GM19467 (cell line): Measurements from ENCODE around the gene STPG3.

Experiments
- ATAC-seq: cut with Tn5 transposase; IDR thresholded peaks from one replicate; pipeline ENCODE4 v1.9.1; 2021; ENCODE audit warnings: mild to moderate bottlenecking, moderate library complexity; ENCODE audit not compliant: unreplicated experiment

Gene STPG3

DNA sequence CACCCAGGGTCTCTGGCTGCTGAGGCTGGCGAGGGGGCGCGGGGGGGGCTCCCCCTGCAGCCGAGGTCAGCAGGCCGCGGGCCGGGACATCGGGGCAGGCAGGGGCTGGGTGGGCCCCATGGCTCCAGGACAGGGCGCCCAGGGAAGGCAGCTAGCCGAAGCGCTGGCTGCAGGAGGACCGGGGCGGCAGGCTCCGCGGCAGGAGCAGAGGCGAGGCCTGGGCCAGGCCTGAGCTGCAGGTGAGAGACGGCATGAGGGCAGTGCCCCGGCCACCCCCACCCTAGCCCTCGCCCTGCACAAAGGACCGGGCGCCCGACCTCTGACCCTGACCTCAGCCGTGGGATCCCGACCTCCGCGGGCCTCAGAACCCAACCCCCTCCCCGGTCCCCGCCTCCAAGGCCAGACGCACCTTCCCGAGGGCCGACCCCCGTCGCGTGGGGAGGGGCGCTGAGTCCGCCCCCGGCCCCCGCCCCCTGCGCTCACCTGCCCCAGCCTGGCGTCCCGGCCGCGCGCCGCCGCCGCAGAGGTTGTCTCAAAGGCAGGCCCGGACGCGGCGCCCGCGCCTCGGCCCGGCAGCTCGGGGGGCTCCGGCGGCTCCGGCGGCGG lies 29.5 kb upstream of the STPG3 start:
- ATAC-seq, result no peak

DNA sequence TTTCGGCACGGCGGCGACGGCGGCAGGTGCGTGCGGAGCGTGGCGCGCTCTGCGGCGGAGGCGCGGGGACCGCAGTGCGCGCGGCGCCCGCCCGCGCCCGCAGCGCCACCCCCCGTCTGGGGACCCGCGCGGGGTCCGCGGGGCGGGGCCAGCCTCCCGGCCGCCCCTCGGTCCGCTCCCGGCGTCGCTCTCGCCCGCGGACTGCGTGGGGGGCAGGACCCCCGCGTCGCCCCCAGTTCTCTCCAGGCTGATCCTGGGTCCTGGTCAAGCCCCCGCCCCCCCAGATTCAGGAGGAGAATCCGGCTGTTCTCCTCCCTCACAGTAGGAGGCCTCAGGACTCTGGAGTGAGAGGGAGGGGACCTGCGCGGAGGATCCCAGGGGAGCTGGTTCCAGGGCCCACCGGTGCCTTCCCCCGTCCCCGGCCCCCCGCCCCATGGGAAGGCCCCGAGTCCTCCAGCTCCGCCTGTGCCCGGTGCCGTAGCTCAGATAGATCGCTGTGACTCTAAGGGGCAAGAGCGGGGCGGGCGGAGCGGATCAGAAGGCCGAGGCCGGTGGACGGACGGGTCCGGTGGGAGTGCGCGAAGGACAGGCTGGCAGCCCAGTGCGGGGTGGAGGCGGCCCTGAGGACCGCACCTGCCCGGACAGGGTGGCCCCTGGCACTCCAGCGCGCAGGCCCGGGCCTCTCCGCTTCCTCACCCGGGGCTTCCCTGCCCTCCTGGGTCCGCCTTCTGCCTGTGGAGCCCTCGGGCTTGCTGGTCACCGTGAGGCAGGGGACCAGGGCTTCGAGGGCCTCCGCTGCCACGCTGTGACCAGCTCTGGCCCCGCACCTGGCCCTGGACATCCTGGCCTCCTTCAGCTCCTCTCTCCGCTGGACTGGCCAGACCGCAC lies 28.7 kb upstream of the STPG3 start, which contains the start of gene RNF208:
TSS of gene RNF208 (minus strand) at position 51 of the 888 bp plus-strand sequence. CDS start 1,028 bp downstream, outside the sequence.
- ATAC-seq, result no peak

DNA sequence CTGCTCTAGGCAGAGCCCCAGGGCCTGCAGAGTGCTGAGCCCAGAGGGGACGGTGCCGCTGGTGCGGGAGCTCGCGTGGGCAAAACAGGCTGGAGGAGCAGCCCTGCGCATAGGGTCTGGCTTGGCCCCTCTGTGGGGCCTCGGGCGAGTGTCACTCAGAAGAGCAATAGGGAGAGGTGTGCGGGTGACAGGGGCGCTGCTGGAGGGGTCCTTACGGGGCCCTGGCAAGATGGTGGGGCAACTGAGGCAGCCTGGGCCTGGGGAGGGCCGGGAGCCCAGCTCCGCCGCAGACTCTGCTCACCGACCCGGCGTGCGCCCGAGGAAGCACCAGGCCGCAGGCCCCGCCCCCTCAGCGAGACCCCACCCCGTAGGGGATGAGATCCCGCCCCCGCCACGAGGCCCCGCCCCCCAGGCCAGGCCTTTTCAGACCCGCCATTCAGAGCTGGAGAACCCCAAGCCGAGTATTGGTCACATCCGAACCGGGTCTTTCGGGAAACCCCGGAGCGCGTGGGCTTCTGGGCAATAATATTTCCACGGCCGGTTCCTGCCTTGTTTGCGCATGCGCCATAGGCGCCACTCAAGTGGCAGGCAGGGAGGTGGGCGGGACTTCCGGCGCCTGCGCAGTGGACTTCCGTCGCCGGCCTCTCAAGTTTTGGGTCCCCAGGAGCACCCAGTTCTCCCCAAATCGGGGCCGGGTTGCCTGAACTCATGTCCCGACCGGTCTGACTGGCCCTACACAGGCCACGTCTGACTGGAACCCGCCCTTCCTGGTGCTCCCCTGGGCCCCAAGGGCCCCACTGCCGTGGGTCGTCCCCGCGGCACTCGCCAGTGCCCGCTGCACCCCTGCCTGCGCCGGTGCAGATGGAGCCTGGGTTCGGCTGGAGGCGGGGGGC lies 27.8 kb upstream of the STPG3 start:
- peak; percentile 74 for ATAC-seq

DNA sequence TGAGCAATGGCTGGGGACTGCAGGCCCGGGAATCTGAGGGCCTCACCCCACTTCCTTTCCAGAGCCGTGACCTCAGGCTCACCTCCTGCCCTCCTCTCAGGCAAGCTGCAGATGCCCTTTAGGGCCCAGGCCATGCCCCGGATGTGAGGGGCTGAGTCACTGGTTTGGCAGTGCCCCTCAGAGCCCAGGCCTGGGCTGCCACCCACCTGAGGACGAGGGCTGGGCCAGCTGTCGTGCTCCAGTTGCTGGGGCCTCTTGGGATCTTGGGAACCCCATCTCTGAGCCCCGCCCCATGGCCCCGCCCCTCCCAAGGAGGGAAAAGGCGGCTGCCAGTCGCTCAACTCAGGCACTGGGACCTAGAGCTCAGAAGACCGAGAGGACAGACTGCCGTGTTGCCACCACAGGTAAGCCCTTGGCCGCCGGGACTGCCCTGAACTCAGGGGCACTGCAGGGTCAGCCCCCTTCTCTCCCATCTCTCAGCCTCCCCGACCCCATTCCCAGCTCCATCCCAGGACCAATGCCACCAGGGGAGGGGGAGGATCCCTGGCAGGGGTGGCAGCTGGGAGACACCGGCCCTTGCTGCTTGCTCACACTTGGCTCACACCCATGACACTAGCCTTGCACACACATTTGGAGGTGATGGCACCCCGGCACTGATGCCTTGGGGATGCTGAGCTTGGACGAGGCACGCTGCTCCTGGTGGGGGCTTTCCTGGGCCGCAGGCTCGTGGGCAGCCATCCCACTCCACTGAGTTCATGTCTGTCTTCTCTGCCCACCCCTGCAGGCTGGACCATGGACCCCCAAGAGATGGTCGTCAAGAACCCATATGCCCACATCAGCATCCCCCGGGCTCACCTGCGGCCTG lies 26.0 kb upstream of the STPG3 start, which contains the start of gene CYSRT1:
TSS of gene CYSRT1 (plus strand) at position 345 of the 865 bp plus-strand sequence. CDS start at position 793, 448 bp downstream.
- no peak for ATAC-seq

DNA sequence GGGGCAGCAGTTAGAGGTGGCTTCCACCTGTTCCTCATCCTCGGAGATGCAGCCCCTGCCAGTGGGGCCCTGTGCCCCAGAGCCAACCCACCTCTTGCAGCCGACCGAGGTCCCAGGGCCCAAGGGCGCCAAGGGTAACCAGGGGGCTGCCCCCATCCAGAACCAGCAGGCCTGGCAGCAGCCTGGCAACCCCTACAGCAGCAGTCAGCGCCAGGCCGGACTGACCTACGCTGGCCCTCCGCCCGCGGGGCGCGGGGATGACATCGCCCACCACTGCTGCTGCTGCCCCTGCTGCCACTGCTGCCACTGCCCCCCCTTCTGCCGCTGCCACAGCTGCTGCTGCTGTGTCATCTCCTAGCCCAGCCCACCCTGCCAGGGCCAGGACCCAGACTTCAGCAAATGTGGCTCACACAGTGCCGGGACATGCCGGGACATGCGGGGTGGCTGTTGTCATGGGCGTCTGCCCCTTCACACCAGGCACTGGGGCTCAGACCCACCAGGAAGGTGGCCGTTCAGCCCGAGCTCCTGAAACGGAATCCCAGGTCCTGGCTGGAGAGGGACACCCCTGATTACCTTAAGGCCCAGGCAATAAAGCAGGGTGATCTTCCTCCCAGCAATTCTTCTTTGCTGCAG lies 25.3 kb upstream of the STPG3 start:
- no peak for ATAC-seq

DNA sequence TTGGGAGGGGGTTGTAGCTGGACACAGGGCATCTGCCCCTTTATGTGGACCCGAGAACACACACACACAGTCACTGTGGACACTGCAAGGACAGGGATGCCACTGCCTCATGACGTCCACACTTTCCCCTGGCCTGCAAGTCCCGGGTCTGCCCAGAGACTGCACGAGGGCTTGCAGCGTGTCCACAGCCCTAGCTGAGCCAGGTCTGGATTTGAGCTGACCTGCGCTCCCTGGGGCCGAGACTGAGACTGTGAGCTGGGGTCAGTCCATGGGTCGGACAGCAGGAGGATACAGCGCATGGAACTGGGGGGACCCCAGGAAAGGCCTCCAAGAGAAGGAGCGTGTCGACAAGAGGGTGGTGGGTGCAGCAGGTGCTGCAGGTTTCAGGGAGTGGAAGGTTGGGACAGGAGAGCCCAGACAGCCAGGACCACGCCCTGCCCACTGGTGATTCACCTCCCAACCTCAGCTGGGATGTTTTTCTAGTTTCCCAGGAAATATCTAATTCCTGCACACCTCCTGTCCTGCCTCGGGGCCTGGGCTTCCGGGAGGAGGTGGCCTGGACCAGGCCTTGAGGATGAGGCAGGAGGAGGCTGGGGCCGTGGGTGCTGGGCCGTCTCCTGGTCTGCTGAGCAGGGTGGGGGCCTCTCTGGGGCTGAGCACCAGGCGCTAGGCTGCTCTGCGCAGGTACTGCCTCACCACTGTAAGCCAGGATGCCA lies 24.6 kb upstream of the STPG3 start:
- ATAC-seq, result no peak

DNA sequence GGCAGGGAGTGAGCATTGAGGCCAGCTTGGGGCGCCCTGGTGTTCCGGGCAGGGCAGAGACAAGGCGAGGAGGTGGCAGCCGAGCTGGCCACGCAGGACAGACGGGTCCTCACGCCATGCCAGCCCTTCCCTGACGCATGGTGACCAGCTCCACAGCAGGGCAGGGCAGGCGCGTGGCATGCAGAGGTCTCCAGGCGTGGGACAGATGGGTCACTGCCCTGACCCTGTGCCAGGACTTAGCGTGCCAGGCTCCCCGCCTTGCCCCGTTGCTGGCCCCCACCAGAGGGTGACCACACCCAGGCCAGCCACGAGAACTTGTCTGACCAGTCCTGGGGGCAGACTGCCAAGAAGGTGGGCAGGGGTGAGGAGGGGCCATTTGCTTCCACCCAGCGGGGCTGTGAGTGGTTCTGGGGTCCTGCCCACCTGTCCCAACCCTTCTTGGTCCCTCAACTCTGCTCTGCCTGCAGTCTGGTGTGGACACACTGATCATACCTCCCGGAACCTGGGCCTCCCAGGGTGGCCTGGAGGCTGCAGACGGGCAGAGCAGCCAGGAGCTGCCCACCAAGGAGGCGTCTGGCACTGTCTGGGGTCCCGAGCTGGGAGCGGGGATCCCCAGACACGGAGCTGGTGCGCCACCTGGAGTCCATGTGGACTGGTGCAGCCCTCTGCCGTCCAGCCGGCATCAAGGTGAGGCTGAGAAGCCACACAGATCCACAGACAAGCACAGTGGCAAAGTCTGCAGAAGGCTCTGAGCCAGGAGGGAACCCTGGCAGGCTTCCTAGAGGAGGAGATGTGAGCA lies 23.8 kb upstream of the STPG3 start, which contains the start of gene RNF224:
TSS of gene RNF224 (plus strand) at position 449 of the 799 bp plus-strand sequence. CDS start 834 bp downstream, outside the sequence.
- no peak for ATAC-seq

DNA sequence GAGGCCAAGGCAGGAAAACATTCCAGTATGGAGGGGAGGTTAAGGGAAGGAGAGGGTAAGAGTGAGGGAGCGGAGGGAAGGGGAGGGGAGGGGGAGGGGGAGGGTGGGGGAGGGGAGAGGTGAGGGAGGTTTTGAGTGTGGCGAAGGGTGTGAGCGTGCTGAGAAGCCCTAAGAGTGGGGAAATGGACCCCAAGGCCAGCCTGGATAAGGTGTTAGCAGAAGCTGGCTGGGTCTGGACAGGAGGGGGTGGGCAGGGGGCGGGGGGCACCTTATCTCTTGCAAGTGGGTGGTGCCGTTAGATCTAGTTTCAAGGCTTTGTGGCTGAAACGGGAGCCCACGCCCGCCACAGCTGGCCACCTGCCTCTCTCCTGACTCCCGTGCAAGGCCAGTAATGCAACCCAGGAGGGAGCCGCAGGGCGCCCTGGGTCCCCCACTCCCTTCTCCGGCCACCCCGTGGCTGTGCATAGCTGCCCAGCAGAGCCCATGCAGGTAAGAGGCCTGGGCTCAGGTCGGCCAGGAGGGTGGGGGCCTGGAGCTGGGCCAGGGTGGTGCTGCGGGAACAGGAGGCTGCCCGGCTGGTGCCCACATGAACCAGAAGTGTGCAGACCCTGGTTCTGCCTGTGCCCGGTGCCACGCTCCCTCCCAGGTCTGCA lies 23.1 kb upstream of the STPG3 start:
- ATAC-seq, result no peak

DNA sequence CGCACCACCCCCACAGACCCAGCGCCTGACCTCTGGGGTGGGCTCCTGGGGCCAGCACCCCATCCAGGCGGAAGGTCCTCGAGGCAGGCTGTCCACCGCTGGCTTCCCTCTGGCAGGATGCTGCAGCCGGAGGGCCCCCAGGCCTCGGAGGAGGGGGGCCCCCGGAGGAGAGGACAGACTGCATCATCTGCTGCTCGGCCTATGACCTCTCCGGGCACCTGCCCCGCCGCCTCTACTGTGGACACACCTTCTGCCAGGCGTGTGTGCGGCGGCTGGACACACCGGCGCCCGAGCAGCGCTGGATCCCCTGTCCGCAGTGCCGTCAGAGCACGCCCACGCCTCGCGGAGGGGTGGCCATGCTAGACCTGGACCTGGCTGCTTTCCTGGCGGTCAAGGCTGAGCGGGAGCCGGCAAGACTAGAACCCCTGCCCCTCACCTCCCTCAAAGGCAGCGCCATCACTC lies 22.5 kb upstream of the STPG3 start:
- no peak for ATAC-seq

DNA sequence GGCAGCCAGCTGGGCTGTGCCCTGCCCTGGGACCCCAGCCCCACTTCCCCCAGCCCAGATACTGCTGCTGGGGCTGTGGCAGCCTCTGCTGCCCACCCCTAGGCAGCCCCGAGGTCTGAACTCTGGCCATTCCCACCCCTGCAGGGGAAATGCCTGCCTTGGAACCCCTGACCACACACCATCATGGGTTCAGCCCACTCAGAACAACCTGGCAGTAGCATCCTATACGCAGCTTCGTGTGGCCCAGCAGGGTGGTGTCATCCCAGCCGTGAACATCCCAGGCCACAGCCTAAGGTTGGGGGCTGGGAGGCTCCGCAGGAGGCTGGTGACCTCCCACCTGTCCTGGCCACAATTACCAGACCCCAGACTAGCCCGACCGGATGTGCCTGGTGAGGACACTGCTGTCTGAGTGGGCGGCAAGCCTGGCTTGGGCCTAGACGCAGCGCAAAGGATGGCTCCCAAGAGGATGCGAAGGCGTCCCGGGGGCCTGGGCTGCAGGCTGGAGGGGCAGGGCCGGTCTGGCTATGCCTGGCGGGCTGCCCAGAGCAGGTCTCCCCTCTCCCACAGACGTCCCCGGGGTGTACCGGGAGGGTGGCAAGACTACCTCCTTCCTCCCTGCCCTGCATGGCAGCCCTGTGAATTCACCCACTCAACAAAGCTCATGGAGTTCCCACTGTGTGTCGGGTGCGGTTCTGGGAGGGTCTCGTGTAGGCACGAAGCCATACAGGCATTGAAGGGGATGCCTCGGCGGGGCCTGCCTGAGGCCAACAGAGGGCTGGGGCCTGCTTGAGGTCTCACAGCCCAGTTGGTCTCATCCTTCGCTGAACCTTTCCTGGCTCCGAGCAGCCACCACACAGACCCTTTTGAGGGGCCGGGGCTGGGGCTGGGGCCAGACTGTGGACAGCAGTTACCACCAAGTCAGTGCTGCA lies 21.9 kb upstream of the STPG3 start:
- ATAC-seq, result no peak

DNA sequence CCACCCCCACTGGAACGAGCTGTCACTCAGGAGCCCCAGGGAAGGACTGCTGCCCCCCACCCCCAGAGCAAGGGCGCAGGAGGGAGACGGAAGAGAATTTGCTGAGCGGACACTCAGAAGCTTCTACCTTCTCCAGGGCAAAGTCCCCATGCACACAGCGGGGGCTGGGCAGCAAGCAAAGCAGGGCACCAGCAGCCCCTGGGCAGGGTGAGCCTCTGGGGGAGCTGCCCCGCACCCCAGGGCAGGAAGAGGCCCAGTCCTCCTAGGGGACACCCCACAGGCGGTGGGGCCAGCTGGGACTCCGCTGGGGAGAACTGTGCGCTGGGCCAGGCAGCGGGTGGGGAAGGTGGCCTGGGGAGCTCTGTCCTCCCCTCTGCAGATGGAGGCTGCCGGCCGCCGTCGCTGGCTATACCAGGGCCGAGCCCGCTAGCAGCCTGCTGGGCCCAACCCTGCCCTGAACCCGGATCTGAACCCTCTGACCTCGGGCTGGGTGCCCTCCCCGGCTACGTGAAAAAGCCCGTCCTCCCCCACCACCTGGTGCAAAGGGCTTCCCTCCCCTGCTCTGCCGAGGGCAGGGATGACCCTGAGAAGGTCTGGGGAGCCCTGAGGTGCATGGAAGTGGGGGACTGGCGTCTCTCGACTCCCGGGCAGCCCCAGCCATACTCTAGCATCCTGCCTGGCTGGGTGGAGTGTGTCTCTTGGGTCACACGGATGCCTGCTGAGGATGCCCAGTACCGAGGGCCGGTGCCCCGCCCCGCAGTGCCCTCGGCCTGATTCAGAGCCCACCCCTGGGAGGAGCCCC lies 21.0 kb upstream of the STPG3 start:
- no peak for ATAC-seq

DNA sequence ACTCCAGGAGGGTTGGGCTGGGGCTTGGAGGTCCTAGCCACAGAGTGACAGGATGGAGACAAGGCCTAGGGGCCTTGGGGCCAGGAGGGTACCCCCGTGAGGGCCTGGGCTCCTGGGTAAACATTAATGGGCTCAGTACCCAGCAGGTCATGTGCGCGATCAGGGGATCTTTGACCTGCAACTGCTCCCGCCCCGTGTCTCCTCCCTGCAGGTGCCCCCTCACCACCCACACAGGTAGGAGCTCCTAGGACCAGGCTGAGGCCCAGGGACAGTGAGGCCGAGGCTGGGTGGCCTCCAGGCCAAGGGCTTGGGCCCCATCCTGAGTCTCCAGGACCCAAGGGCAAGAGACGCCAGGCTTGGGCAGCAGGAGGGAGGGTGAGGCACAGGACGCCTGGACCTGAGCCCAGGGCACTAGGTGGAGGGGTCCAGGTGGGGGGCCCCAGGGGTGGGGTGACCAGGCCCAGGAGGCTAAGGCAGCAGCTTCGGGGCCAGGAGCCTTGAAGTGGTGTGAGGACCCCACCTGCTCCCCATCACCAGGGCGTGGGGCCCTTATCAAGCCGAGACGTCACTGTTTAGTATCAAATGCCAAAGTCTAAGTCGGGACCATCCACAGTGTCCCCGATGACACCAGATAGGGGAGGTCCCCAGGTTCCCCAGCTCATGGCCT lies 20.2 kb upstream of the STPG3 start, which contains the start of gene SLC34A3:
TSS of gene SLC34A3 (plus strand) at position 197 of the 667 bp plus-strand sequence. CDS start 802 bp downstream, outside the sequence.
- ATAC-seq, result no peak

DNA sequence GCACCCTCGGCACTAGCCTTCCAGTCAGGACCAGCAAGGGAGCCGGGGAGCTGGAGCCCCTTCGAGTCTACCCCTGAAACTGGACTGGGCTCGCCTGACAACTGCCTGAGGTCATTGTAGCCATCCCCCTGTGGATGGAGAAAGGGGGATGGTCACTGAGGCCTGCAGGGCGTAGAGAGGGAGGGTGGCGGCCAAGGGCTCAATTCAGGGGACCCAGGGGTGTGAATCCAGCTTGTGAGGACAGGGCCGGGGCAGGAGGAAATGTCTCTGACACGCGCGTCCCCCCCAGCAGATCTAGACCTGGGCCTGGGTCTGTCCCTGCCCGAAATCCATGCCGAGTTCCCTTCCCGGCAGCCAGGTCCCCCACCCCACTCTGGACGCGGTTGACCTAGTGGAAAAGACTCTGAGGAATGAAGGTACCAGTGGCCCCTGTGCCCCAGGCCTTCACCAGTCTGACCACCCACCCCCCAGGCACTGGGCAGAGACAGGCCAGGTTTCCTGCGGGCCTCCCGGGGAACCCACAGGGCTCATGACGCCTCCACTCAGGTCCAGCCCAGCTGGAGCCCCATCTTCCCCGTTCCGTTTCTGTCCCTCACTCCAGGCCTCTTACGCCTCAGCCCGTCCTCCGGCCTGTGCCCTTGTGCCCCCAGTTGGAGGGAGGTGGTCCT lies 19.6 kb upstream of the STPG3 start:
- ATAC-seq, result no peak

DNA sequence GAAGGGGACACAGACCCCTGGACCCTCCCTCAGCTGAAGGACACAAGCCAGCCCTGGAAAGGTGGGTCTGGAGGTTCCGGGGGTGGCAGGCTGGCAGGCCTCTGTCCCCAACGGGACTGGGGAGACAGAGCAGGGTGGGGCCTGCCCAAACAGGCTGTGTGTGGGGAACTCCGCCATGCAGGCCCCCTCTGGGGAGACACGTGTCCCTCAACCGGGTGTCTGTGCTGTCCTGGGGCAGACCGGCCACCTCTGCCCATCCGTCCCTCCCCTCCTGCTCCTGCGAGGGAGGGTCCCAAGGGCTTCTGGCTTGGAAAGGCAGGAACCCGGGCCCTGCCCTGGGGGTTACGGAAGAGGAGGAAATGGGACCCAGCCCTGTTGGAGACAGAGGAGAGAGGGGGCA lies 19.0 kb upstream of the STPG3 start:
- no peak for ATAC-seq
